Activated CD4-positive, alpha-beta memory T cell treated with anti-CD3 and anti-CD28 coated beads for 36 hours (primary cell): ENCODE results near the gene EMP2. TPM values are rescaled to one million over a fixed set of nuclear protein-coding genes. Genes with fewer than 3 reads are reported as not detected.

Experiments
- CTCF ChIA-PET: fragments of 350-600 bp; sonication (Branson Sonifier 250); formaldehyde crosslinking; loops from one replicate; lab custom pipeline; 2021; ENCODE audit warnings: antibody characterized with exemption, inconsistent platforms; lab: Charles Lee
- POLR2A ChIA-PET: fragments of 350-600 bp; sonication (Branson Sonifier 250); formaldehyde crosslinking; loops from one replicate; lab custom pipeline; 2021; ENCODE audit warnings: antibody characterized with exemption; lab: Charles Lee
- DNase-seq: peaks from one replicate; pipeline ENCODE4 v3.0.0-alpha.2; 2020
- H3K27ac Mint-ChIP-seq: one replicate; pipeline ENCODE4 v1.8.0; 2021; ENCODE audit warnings: mixed read lengths
- H3K27me3 Mint-ChIP-seq: one replicate; pipeline ENCODE4 v1.8.0; 2021; ENCODE audit warnings: mixed read lengths
- H3K36me3 Mint-ChIP-seq: one replicate; pipeline ENCODE4 v1.8.0; 2021; ENCODE audit warnings: mixed read lengths
- H3K4me1 Mint-ChIP-seq: one replicate; pipeline ENCODE4 v1.8.0; 2021; ENCODE audit warnings: low read depth, mixed read lengths
- H3K4me3 Mint-ChIP-seq: one replicate; pipeline ENCODE4 v1.8.0; 2021; ENCODE audit warnings: mild to moderate bottlenecking, mixed read lengths
- H3K9me3 Mint-ChIP-seq: one replicate; pipeline ENCODE4 v1.8.0; 2021; ENCODE audit warnings: mixed read lengths
- intact Hi-C: fragments of 100-400 bp; cut with micrococcal nuclease; formaldehyde crosslinking; loops from one replicate; pipeline ENCODE4 v1.15.1; 2023
- total RNA-seq, 2 experiments: library from RNA; stranded (reverse); gene quantifications; one replicate each; pipeline ENCODE4 v1.2.3, GENCODE V29; 2021

Gene EMP2
- total RNA-seq, 2 experiments from 2014 or later: not detected

DNA sequence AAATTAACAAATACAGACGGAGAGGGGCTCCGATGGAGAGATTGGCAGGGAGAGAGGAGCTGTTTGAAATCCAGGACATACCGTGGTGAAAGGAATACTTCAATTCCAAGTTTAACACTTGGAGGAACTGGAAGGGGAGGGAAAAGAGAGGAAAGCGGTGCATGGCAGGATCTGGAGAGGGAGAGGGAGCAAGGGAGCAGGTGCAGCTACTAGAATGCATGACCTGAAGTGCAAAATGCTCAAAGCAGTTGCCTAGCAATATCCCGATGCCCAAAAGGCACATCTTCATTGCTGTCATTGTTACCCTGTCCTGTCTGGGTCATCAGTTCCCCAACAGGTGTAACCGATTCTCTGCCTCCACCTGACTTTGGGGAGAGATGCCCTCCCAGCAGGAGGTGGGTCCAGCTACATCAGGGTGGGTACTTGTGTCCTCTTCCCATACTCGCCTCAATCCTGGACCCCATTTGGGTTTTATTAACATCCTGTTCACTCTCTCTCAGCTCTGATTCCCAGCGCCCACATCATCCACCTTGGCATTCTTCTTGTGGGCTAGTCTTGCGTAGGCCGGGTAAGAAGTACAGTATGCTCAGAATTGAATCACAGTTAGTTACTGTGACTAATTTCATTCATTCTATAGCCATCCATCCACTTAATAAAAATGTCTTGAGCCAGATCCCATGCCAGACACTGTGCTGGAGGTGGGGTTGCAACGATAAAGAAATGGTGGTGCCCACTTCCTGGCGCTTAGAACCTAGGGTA, 37.4 kb upstream of the EMP2 start:
- H3K9me3 Mint-ChIP-seq: no peaks in the 10 kb centered on the region
- peaks cover 4% of the 10 kb centered on the region for H3K4me1 Mint-ChIP-seq
- H3K27ac Mint-ChIP-seq: no peak overlapping the region
- peaks cover 20% of the 10 kb centered on the region for H3K27me3 Mint-ChIP-seq
- intact Hi-C loops: no loop called here
- ChIA-PET POLR2A (no interaction called here), CTCF (interaction anchor here (0.6 kb wide), 1 partner anchor 974 kb away, joined by 4 read pairs; no protein-coding TSS in a partner anchor)
- no peaks in the 10 kb centered on the region for H3K36me3 Mint-ChIP-seq
- DNase-seq: no peak
- no peak overlapping the region for H3K4me3 Mint-ChIP-seq

DNA sequence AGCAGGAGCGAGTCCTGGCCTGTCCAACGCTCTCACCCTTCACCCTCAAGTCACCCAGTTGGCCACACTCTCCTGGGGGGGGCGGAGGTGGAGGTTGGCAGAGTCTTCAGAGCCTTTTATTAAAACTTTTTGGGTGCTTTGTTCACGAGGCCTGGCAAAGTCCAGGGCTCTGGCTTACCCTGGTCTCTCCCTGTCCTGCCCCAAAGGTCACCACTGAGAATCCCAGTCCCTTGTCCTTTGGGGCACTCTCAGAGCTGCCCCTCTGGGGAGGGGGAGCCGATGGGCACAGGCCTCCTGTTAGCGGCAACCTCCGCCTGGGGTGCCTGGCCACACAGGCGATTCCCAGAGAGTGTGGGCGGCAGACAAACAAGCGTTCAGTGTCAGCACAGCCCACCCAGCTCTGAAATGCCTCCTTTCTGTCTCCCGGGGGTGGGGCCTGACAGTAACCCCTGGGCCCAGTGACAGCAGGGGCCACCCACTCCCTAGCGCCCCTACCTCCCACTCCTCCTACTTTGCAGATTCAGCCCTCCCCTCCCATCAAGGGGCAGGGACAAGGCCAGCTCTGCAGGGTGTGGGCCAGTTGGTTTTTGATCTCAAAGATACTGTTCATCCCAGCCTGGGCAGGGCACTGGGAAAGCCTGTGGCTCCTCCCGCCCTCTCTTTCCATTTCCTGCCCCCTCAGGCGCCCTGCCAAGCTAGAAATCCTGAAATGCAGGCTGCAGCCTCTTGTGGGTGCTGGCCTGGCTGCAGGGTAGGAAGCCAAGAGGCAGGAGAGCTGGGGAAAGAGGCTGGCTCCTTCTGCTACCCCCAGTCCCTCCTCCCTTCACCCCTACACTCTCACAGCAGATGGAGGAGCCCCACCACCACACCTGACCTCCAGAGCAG, 36.6 kb upstream of the EMP2 start:
- POLR2A ChIA-PET: interaction anchor here (0.6 kb wide), 1 partner anchor 138 kb away, joined by 5 read pairs; no protein-coding TSS in a partner anchor

DNA sequence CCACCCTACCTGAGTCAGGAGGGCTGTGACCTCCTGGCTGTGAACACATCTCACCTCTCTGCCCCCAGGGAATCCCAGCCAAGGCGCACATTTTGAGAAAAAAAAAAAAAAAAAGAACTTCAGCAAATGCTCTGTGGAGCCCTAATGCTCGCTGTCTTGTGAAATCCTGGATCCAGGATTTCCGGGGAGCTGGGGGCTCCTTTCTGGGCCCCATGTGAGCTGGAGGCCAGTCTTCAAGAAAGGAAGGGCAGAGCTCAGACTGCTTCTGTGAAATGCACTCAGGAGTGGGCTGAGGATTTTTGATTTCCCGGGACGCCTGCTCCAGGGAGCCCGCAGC, 36.0 kb upstream of the EMP2 start:
- no peak for DNase-seq
- ChIA-PET CTCF (no interaction called here), POLR2A (interaction anchor here (0.6 kb wide), 1 partner anchor 139 kb away, joined by 5 read pairs; no protein-coding TSS in a partner anchor)
- Mint-ChIP-seq H3K9me3 (no peaks in the 10 kb centered on the region), H3K4me1 (peaks cover 4% of the 10 kb centered on the region), H3K36me3 (no peaks in the 10 kb centered on the region), H3K4me3 (no peak overlapping the region), H3K27ac (no peak overlapping the region), H3K27me3 (peaks cover 20% of the 10 kb centered on the region)
- intact Hi-C loops: no loop called here

More for the DNA sequence above, 36.6 kb upstream of the EMP2 start:
- Mint-ChIP-seq H3K4me3 (no peak overlapping the region), H3K36me3 (no peaks in the 10 kb centered on the region), H3K27me3 (peaks cover 20% of the 10 kb centered on the region), H3K27ac (no peak overlapping the region), H3K9me3 (no peaks in the 10 kb centered on the region), H3K4me1 (peaks cover 4% of the 10 kb centered on the region)
- no peak for DNase-seq
- CTCF ChIA-PET: interaction anchor here (0.6 kb wide), 1 partner anchor 973 kb away, joined by 4 read pairs; no protein-coding TSS in a partner anchor
- intact Hi-C loops: no loop called here

DNA sequence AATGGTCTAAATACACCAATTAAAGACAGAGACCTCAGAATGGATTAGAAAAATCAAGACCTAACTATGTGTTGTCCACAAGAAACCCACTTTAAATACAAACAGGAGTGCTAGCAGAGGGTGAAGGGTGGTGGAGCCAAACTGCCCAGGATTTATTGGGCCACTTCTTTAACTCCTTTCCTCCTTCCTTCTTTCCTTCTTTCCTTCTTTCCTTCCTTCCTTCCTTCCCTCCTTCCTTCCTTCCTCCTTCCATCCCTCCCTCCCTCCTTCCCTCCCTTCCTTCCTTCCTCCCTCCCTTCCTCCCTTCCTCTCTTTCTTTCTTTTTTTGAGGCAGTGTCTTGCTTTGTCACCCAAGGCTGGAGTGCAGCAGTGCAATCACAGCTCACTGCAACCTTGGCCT, 34.3 kb upstream of the EMP2 start:
- DNase-seq: no peak
- H3K27me3 Mint-ChIP-seq: peaks cover 12% of the 10 kb centered on the region
- POLR2A ChIA-PET: no interaction called here
- H3K9me3 Mint-ChIP-seq: no peaks in the 10 kb centered on the region
- H3K4me1 Mint-ChIP-seq: peaks cover 3% of the 10 kb centered on the region
- no peaks in the 10 kb centered on the region for H3K36me3 Mint-ChIP-seq
- H3K27ac Mint-ChIP-seq: no peak overlapping the region
- intact Hi-C loops: no loop called here
- CTCF ChIA-PET: interaction anchor here (0.7 kb wide), 1 partner anchor 176 kb away, joined by 3 read pairs; no protein-coding TSS in a partner anchor
- H3K4me3 Mint-ChIP-seq: no peak overlapping the region

DNA sequence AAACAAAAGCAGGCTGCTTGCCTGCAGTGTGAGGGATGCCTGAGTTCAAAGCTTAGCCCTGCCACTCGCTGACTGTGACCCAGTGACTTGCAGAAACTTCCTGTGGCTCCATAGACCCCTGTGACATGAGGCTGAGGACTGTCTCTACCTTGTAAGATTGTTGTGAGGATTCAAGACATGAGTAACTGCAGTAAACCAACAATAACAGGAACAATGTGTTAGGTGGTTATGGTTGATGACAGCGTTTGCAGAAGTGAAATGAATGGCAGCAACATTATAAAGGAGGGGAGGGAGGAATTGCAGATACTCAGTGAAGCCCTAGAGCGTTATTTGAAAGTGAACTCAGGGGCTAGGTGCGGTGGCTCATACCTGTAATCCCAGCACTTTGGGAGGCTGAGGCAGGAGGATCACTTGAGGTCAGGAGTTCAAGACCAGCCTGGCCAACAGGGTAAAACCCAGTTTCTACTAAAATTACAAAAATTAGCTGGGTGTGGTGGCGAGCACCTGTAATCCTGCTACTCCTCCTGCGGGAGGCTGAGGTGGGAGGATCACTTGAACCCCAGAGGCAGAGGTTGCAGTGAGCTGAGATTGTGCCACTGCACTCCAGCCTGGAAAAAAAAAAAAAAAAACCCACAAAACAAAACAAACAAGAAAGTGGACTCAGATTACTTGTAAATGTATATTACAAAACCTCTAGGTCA, 33.5 kb upstream of the EMP2 start:
- H3K27ac Mint-ChIP-seq: no peak overlapping the region
- no peaks in the 10 kb centered on the region for H3K36me3 Mint-ChIP-seq
- H3K4me1 Mint-ChIP-seq: no peaks in the 10 kb centered on the region
- peaks cover 9% of the 10 kb centered on the region for H3K27me3 Mint-ChIP-seq
- no peak for DNase-seq
- no peak overlapping the region for H3K4me3 Mint-ChIP-seq
- CTCF ChIA-PET: no interaction called here
- H3K9me3 Mint-ChIP-seq: no peaks in the 10 kb centered on the region
- intact Hi-C loops: no loop called here
- POLR2A ChIA-PET: no interaction called here

DNA sequence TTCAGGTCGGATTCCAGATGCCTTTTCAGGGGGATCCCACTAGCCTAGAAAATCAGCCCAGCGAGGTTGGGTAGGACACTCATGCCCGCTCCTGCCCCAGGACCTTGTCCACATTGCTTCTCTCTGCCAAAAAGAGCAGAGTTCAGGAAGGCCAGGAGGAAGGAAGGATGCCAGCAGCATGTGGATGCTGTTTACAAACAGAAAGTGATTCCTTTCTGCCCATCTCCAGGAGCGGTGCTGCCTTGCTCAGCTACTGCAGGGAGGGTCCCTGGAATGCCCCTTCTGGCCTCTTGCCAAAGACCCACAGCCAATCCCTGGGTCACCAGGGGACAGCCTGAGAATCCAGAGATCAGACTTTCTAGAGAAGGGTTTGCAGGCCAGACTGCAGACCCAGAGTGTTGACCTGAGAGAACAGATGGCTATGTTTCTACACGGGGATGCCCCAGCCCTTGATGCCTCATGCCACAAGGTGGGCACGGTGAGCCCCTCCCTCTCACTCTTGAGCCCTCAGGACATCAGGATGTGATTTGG, 32.3 kb upstream of the EMP2 start:
- DNase-seq: no peak
- Mint-ChIP-seq H3K27ac (no peak overlapping the region), H3K36me3 (no peaks in the 10 kb centered on the region), H3K27me3 (peaks cover 5% of the 10 kb centered on the region), H3K4me3 (no peak overlapping the region), H3K9me3 (no peaks in the 10 kb centered on the region), H3K4me1 (no peaks in the 10 kb centered on the region)
- POLR2A ChIA-PET: no interaction called here
- intact Hi-C loops: no loop called here
- CTCF ChIA-PET: no interaction called here

DNA sequence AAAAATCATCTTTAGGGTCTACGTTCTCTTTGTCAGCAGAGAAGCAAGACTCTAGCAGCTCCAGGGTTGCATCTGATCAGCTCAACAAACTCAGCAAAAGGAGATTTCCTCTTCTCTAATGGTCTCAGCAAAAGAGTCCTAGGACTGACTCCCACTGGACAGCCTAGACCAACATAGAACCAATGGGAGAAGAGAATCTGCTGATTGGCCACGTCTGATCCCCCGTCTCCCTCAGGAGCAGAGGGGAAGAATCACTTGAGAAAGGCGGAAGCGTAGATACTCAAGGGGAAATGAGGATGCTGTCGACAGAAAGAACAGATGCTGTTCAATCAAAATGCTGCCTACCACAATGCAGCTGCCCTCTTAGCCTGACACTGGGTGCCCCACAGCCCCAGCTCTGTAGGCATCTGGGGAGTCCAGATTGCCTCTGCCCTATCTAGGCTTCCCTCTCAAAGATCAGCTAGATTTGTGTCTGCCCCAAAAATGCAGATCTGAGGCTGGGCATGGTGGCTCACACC, 31.5 kb upstream of the EMP2 start:
- H3K4me1 Mint-ChIP-seq: no peaks in the 10 kb centered on the region
- ChIA-PET CTCF (no interaction called here), POLR2A (no interaction called here)
- DNase-seq: no peak
- no peaks in the 10 kb centered on the region for H3K36me3 Mint-ChIP-seq
- H3K9me3 Mint-ChIP-seq: no peaks in the 10 kb centered on the region
- intact Hi-C loops: no loop called here
- H3K27ac Mint-ChIP-seq: no peak overlapping the region
- H3K4me3 Mint-ChIP-seq: no peak overlapping the region
- no peaks in the 10 kb centered on the region for H3K27me3 Mint-ChIP-seq

DNA sequence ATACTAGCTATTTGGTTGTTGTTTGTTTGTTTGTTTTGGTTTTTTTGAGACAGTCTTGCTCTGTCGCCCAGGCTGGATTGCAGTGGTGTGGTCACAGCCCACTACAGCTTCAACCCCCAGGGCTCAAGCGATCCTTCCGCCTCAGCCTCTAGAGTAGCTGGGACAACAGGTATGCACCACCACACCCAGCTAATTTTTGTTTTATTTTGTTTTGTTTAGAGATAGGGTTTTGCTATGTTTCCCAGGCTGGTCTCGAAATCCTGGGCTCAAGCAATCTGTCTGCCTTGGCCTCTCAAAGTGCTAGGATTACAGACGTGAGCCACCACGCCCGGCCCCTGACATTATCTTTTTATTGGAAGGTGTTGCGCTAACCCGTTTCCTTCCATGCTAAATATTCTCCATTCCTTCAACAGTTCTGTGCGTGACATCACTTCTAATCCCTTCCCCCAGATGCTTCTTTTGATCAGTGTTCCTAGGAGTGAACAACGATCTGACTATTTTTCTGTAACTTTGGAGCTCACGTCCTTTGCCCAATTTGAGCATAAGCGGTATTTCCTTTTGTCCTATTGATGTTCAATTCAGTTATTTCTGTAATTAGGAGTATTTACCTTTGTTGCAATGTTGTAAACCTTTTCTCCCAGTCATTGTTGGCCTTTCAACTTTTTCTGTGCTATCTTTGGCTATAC, 30.2 kb upstream of the EMP2 start:
- Mint-ChIP-seq H3K4me3 (no peak overlapping the region), H3K27me3 (no peaks in the 10 kb centered on the region), H3K27ac (no peak overlapping the region), H3K9me3 (no peaks in the 10 kb centered on the region), H3K36me3 (no peaks in the 10 kb centered on the region), H3K4me1 (no peaks in the 10 kb centered on the region)
- ChIA-PET CTCF (no interaction called here), POLR2A (no interaction called here)
- no peak for DNase-seq
- intact Hi-C loops: no loop called here

DNA sequence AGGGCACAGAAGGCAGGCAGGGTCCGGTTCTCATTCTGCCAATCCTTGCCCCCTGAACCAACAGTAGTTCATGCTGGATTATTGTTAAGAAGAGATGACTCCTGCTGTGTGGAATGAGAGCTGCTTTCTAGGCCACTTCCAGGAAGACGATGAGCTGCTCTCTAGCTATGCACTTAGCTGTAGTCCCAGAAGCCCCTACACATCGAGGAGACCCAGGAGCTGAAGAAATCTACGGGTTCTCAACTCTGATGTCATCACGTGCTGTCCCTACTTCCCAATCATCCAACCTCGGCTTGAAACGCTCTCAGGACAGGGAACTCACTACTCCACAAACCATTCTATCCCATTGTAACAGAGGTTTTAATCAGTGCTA, 29.0 kb upstream of the EMP2 start:
- Mint-ChIP-seq H3K4me3 (no peak overlapping the region), H3K4me1 (no peaks in the 10 kb centered on the region), H3K9me3 (no peaks in the 10 kb centered on the region), H3K27ac (no peak overlapping the region), H3K27me3 (no peaks in the 10 kb centered on the region), H3K36me3 (no peaks in the 10 kb centered on the region)
- CTCF ChIA-PET: no interaction called here
- POLR2A ChIA-PET: no interaction called here
- DNase-seq: no peak
- intact Hi-C loops: no loop called here

DNA sequence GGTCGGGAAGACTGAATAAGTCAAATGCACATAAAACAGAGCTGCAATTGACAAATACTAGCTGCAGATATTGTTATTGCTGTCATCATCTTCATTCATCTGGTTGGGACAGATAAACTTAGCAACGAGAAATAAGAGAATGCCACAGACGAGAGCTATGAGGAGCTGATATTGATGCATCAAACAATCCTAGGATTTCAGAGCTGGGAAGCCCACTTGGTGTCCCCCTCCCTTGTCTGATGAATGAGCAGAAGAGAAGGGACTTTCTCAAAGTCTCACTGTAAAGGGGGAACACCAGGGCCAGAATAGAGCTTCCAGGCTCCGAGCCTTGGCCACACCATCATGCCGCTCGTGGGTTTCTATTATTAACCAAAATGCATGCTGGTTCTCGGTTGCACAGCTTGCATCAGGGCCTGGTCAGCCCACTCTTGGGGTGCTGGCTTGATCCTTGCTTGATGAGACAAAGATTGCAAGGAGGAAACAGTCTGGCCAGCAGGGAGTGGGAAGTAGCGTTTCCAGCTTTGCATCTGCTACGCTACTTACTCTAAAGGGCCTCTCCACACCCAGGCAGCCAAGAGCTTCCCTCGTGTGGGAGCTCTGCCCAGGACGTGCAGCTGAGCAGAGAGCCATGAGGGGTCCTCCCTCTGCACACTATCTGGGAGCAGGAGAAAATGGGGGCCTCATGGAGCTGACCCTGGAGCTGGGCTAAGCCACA, 28.4 kb upstream of the EMP2 start:
- Mint-ChIP-seq H3K4me1 (no peaks in the 10 kb centered on the region), H3K4me3 (no peak overlapping the region), H3K27ac (no peak overlapping the region), H3K36me3 (no peaks in the 10 kb centered on the region), H3K9me3 (no peaks in the 10 kb centered on the region), H3K27me3 (no peaks in the 10 kb centered on the region)
- ChIA-PET CTCF (interaction anchor here (0.9 kb wide), 1 partner anchor 94 kb away, joined by 3 read pairs; no protein-coding TSS in a partner anchor), POLR2A (no interaction called here)
- DNase-seq: no peak
- intact Hi-C loops: no loop called here

DNA sequence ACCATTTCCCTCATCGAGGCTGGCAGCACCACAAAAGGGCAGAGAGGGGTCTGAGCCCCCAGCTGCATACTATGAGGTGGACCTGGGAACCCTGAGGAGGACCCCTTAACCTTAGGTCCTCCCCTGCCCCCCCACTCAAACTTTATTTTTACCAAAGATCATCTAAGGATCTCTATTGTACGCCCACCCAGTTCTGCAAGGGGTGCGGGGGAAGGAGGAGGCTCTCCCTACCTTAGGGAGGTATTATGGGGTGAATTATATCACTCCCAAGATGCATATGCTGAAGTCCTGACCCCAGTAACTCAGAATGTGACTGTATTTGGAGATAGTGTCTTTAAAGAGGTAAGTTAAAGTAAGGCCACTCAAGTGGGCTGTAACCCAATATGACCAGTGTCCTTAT, 26.8 kb upstream of the EMP2 start:
- CTCF ChIA-PET: no interaction called here
- H3K27me3 Mint-ChIP-seq: peaks cover 4% of the 10 kb centered on the region
- POLR2A ChIA-PET: no interaction called here
- no peaks in the 10 kb centered on the region for H3K9me3 Mint-ChIP-seq
- DNase-seq: no peak
- intact Hi-C loops: no loop called here
- no peaks in the 10 kb centered on the region for H3K36me3 Mint-ChIP-seq
- no peak overlapping the region for H3K27ac Mint-ChIP-seq
- H3K4me3 Mint-ChIP-seq: no peak overlapping the region
- H3K4me1 Mint-ChIP-seq: no peaks in the 10 kb centered on the region
